HUES64 (cell line): Measurements from ENCODE around the gene TRPT1.

Source experiments
- H3K27ac ChIP-seq: 2 replicates; pipeline ENCODE4 v1.7.0; 2013; ENCODE audit warnings: low read depth, low read length, inconsistent platforms
- H3K27me3 ChIP-seq: 2 replicates; pipeline ENCODE4 v1.6.1; 2013; ENCODE audit warnings: mild to moderate bottlenecking, low read length; ENCODE audit not compliant: insufficient read depth
- H3K36me3 ChIP-seq: 2 replicates; pipeline ENCODE4 v1.6.1; 2013; ENCODE audit warnings: mild to moderate bottlenecking, low read length; ENCODE audit not compliant: insufficient read depth
- H3K4me1 ChIP-seq: 2 replicates; pipeline ENCODE4 v1.6.1; 2013; ENCODE audit warnings: mild to moderate bottlenecking, low read length, moderate library complexity; ENCODE audit not compliant: insufficient read depth
- H3K4me3 ChIP-seq: 2 replicates; pipeline ENCODE4 v1.5.1; 2013; ENCODE audit warnings: mild to moderate bottlenecking, low read length, moderate library complexity
- H3K9ac ChIP-seq: 2 replicates; pipeline ENCODE4 v1.6.1; 2013; ENCODE audit warnings: mild to moderate bottlenecking, low read depth, low read length
- H3K9me3 ChIP-seq: 2 replicates; pipeline ENCODE4 v1.6.1; 2013; ENCODE audit warnings: low read depth, low read length; ENCODE audit not compliant: insufficient read depth
- WGBS: fragments of 150-250, 120-280 bp; methylation state at CpG from one replicate; pipeline ENCODE4 v1.1.7; 2013; ENCODE audit warnings: missing lambda C conversion rate; 5-methylcytosine and 5-hydroxymethylcytosine counted together

TRPT1 gene

GRCh38 chr11:64204080-64204440, 21.9 kb downstream of the TRPT1 start:
- H3K4me1 ChIP-seq = no peaks in the 10 kb centered on the region
- H3K27ac ChIP-seq = no peak overlapping the region
- no peak overlapping the region for H3K9ac ChIP-seq
- H3K27me3 ChIP-seq = no peaks in the 10 kb centered on the region
- WGBS = 96% methylated on average over 14 of the region's 16 CpGs
- H3K4me3 ChIP-seq = no peak overlapping the region
- H3K36me3 ChIP-seq = peaks cover 84% of the 10 kb centered on the region
- no peaks in the 10 kb centered on the region for H3K9me3 ChIP-seq

GRCh38 chr11:64203421-64204079, 22.4 kb downstream of the TRPT1 start:
- H3K27ac ChIP-seq = no peak overlapping the region

GRCh38 chr11:64202992-64203391, 23.0 kb downstream of the TRPT1 start:
- Histone ChIP-seq H3K9me3 (no peaks in the 10 kb centered on the region), H3K4me1 (no peaks in the 10 kb centered on the region), H3K4me3 (no peak overlapping the region), H3K27me3 (no peaks in the 10 kb centered on the region), H3K36me3 (peaks cover 95% of the 10 kb centered on the region), H3K27ac (no peak overlapping the region), H3K9ac (no peak overlapping the region)
- 98% methylated on average over 9 of the region's 9 CpGs for WGBS

More at GRCh38 chr11:64203421-64204079, 22.4 kb downstream of the TRPT1 start:
- Histone ChIP-seq H3K9ac (0 out of 2 replicates have a peak overlapping the region, but pooled peaks have one; percentile 24), H3K4me1 (no peaks in the 10 kb centered on the region), H3K9me3 (no peaks in the 10 kb centered on the region), H3K27me3 (no peaks in the 10 kb centered on the region), H3K4me3 (no peak overlapping the region), H3K36me3 (peaks cover 89% of the 10 kb centered on the region)
- WGBS = 95% methylated on average over 27 of the region's 27 CpGs

- no peaks in the 10 kb centered on the region for H3K4me1 ChIP-seq
- peaks cover 96% of the 10 kb centered on the region for H3K36me3 ChIP-seq
- no peak overlapping the region for H3K9ac ChIP-seq
- no peak overlapping the region for H3K27ac ChIP-seq
- no peaks in the 10 kb centered on the region for H3K9me3 ChIP-seq
- no peak overlapping the region for H3K4me3 ChIP-seq
- WGBS = 95% methylated on average over 3 of the region's 3 CpGs
- no peaks in the 10 kb centered on the region for H3K27me3 ChIP-seq
Observed at GRCh38 chr11:64201543-64201942, 24.4 kb downstream of the TRPT1 start.

GRCh38 chr11:64198511-64198910, 27.5 kb downstream of the TRPT1 start:
- no peak overlapping the region for H3K9ac ChIP-seq
- H3K36me3 ChIP-seq = peaks cover 98% of the 10 kb centered on the region
- no peaks in the 10 kb centered on the region for H3K4me1 ChIP-seq
- no peak overlapping the region for H3K4me3 ChIP-seq
- H3K27me3 ChIP-seq = no peaks in the 10 kb centered on the region
- 89% methylated on average over 2 of the region's 2 CpGs for WGBS
- H3K27ac ChIP-seq = no peak overlapping the region
- no peaks in the 10 kb centered on the region for H3K9me3 ChIP-seq

- no peak overlapping the region for H3K4me3 ChIP-seq
- no peaks in the 10 kb centered on the region for H3K4me1 ChIP-seq
- no peaks in the 10 kb centered on the region for H3K9me3 ChIP-seq
- H3K27ac ChIP-seq = no peak overlapping the region
- no peak overlapping the region for H3K9ac ChIP-seq
- H3K36me3 ChIP-seq = peaks cover 96% of the 10 kb centered on the region
- H3K27me3 ChIP-seq = no peaks in the 10 kb centered on the region
- 93% methylated on average over 9 of the region's 9 CpGs for WGBS
Observed at GRCh38 chr11:64196626-64197025, 29.4 kb downstream of the TRPT1 start.

- Histone ChIP-seq H3K9me3 (no peaks in the 10 kb centered on the region), H3K4me3 (no peak overlapping the region), H3K4me1 (peaks cover 3% of the 10 kb centered on the region; the same call in 1 of the 2 replicates), H3K9ac (no peak overlapping the region), H3K36me3 (peaks cover 81% of the 10 kb centered on the region), H3K27me3 (no peaks in the 10 kb centered on the region), H3K27ac (no peak overlapping the region)
- WGBS = 98% methylated on average over 5 of the region's 5 CpGs
Observed at GRCh38 chr11:64192434-64192833, 33.6 kb downstream of the TRPT1 start.

GRCh38 chr11:64186492-64187165, 39.4 kb downstream of the TRPT1 start:
- Histone ChIP-seq H3K4me3 (no peak overlapping the region), H3K9ac (no peak overlapping the region), H3K27ac (peak overlapping the region; percentile 70; the same call in 1 of the 2 replicates), H3K9me3 (no peaks in the 10 kb centered on the region), H3K27me3 (no peaks in the 10 kb centered on the region), H3K36me3 (peaks cover 26% of the 10 kb centered on the region), H3K4me1 (peaks cover 8% of the 10 kb centered on the region)
- 2% methylated on average over 48 of the region's 48 CpGs for WGBS

- under 1% methylated on average over 74 of the region's 74 CpGs for WGBS
- H3K27ac ChIP-seq = peak within 1 kb of the TSS; percentile 89
Observed at GRCh38 chr11:64185693-64186491, 40.1 kb downstream of the TRPT1 start, which contains the start of gene STIP1. STIP1 (plus strand) TSS chr11:64186171; CDS start chr11:64186262, 91 bp downstream.

GRCh38 chr11:64185175-64185692, 40.8 kb downstream of the TRPT1 start:
- H3K36me3 ChIP-seq = peaks cover 16% of the 10 kb centered on the region
- H3K27ac ChIP-seq = peak overlapping the region; percentile 89
- H3K4me1 ChIP-seq = peaks cover 13% of the 10 kb centered on the region
- peak overlapping the region; percentile 92 for H3K9ac ChIP-seq
- H3K27me3 ChIP-seq = no peaks in the 10 kb centered on the region
- no peaks in the 10 kb centered on the region for H3K9me3 ChIP-seq
- under 1% methylated on average over 52 of the region's 52 CpGs for WGBS
- peak overlapping the region; percentile 81 for H3K4me3 ChIP-seq

More at GRCh38 chr11:64185693-64186491, 40.1 kb downstream of the TRPT1 start, which contains the start of gene STIP1:
- H3K27me3 ChIP-seq = no peaks in the 10 kb centered on the region
- peaks cover 22% of the 10 kb centered on the region for H3K36me3 ChIP-seq
- H3K4me3 ChIP-seq = peak within 1 kb of the TSS; percentile 81
- peak within 1 kb of the TSS; percentile 92 for H3K9ac ChIP-seq
- no peaks in the 10 kb centered on the region for H3K9me3 ChIP-seq
- peaks cover 13% of the 10 kb centered on the region for H3K4me1 ChIP-seq
